ENCODE measurements around the gene FAM13A. TPM values are rescaled to one million over a fixed set of nuclear protein-coding genes. Genes with fewer than 3 reads are reported as not detected.

FAM13A gene
- total and polyA plus RNA-seq, 9 of the 15 experiments (the other 6 are each of a cell fraction or from before 2014, with no cell fraction given) = 11.3 to 23.3 (median 14.7) TPM

GRCh38 chr4:88757067-88757466, 299.9 kb downstream of the FAM13A start:
- peaks cover 7 to 22% of the 10 kb centered on the region in 2 experiments; a peak in 4 of 5 replicates for H3K4me1 ChIP-seq (replicated peaks in 1 of 2; ENCODE audit: control insufficient read depth in 2 of 2, insufficient read depth in 2 of 2, low read length in 2 of 2)
- H3K9me1 ChIP-seq (ENCODE audit: control insufficient read depth, insufficient read depth, low read length) = no peaks in the 10 kb centered on the region
- DNase-seq (ENCODE audit: extremely low read depth in 1 of 4, low spot score in 3 of 4) (no peak), ATAC-seq (no peak), FAIRE-seq (no peak)
- no peaks in the 10 kb centered on the region for H3K27me3 ChIP-seq (ENCODE audit: control insufficient read depth in 2 of 2, insufficient read depth in 2 of 2, low read length in 2 of 2)
- TF ChIP-seq RHOXF2B (CRISPR knock-in tag; conservative IDR thresholded peaks at IDR 0.05) = no peak
- TF ChIP-seq STAG1 (CRISPR knock-in tag; IDR thresholded peaks at IDR 0.05; ENCODE audit: borderline replicate concordance) = no peak
- TF ChIP-seq ZFX (CRISPR knock-in tag; IDR thresholded peaks at IDR 0.05) = no peak
- TF ChIP-seq ZNF217 (CRISPR knock-in tag; IDR thresholded peaks at IDR 0.05) = no peak
- no peak for TF ChIP-seq SMARCE1 (IDR thresholded peaks at IDR 0.05)
- TF ChIP-seq ZBTB9 (CRISPR knock-in tag; IDR thresholded peaks at IDR 0.05) = no peak
- TF ChIP-seq ZNF253 (CRISPR knock-in tag; conservative IDR thresholded peaks at IDR 0.05) = no peak
- TF ChIP-seq MBD2 (IDR thresholded peaks at IDR 0.05; ENCODE audit: borderline replicate concordance, low read depth) = no peak
- no peak for TF ChIP-seq POLR2AphosphoS2 (IDR thresholded peaks at IDR 0.05; ENCODE audit: low read length)
- no peak for TF ChIP-seq KLF13 (tag; IDR thresholded peaks at IDR 0.05; ENCODE audit: borderline replicate concordance, low read depth)
- no peak overlapping the region for H3K4me2 ChIP-seq (ENCODE audit: insufficient read depth, low read length)
- no peaks in the 10 kb centered on the region for H3K79me2 ChIP-seq (ENCODE audit: control insufficient read depth, insufficient read depth, low read length)
- H3K27ac ChIP-seq (ENCODE audit: extremely low read depth, low read depth, low read length) = no peak overlapping the region
- no peak overlapping the region for H3K9ac ChIP-seq (ENCODE audit: insufficient read depth in 1 of 2, low read depth in 2 of 2, low read length in 2 of 2)
- ChIA-PET POLR2A (interaction anchor here (0.6 kb wide), 1 partner anchor 207 kb away, joined by 3 read pairs; no protein-coding TSS in a partner anchor), CTCF (ENCODE audit: low intra/inter-chr PET ratio) (no interaction called here)
- intact Hi-C loops (cut with micrococcal nuclease) = no loop called here
- no peak overlapping the region for H3K4me3 ChIP-seq
- in situ Hi-C loops (cut with MboI) = no loop called here
- no peak overlapping the region for H2AFZ ChIP-seq (ENCODE audit: low read depth, low read length)
- peaks cover 8% of the 10 kb centered on the region for H3K36me3 ChIP-seq (ENCODE audit: control insufficient read depth, insufficient read depth, low read length)
- peaks cover 5% of the 10 kb centered on the region; the same call in 1 of the 2 replicates for H4K20me1 ChIP-seq (replicated peaks; ENCODE audit: control insufficient read depth, insufficient read depth, low read length)
- no TSS peak for BruUV-seq (replicated peaks)
- no peaks in the 10 kb centered on the region for H3K9me3 ChIP-seq (replicated peaks; ENCODE audit: control insufficient read depth, insufficient read depth, low read depth, low read length)

All from K562 (cell line).